Spleen (tissue), 11 donors: ENCODE results near the gene PCDH15. TPM values are rescaled to one million over a fixed set of nuclear protein-coding genes. Genes with fewer than 3 reads are reported as not detected.

Experiments
- DNase-seq: peaks from one replicate; pipeline ENCODE4 v3.0.0-alpha.2; 2020
- H3K27ac ChIP-seq, 8 donors: fragments of 200-600 bp; sonication (generic) in 7 of 8; 1 replicate in 4 of 8; 2 replicates in 4 of 8; pipeline versions ENCODE4 v1.5.0 to v1.8.0; 2016 to 2021; ENCODE audit warnings: inconsistent platforms in 4 of 8, mild to moderate bottlenecking in 4 of 8, moderate library complexity in 1 of 8
- H3K27me3 ChIP-seq, 7 donors: fragments of 200-600 bp; sonication (generic) in 6 of 7; replicated peaks in 1 of 7; 1 replicate in 4 of 7; 2 replicates in 3 of 7; pipeline versions ENCODE4 v1.5.0 to v1.8.0; 2016 to 2021; ENCODE audit warnings: inconsistent platforms in 3 of 7, mild to moderate bottlenecking in 1 of 7
- H3K36me3 ChIP-seq, 6 donors: fragments of 200-600 bp; sonication (generic) in 5 of 6; 1 replicate in 4 of 6; 2 replicates in 2 of 6; pipeline versions ENCODE4 v1.5.0 to v1.8.0; 2016 to 2021; ENCODE audit warnings: inconsistent platforms in 2 of 6
- H3K4me1 ChIP-seq, 6 donors: fragments of 200-600 bp; sonication (generic) in 5 of 6; 1 replicate in 3 of 6; 2 replicates in 3 of 6; pipeline versions ENCODE4 v1.5.0 to v1.8.0; 2016 to 2021; ENCODE audit warnings: inconsistent platforms in 3 of 6
- H3K4me3 ChIP-seq, 8 donors: fragments of 200-600 bp; sonication (generic) in 7 of 8; 1 replicate in 4 of 8; 2 replicates in 4 of 8; pipeline versions ENCODE4 v1.5.0 to v1.8.0; 2016 to 2021; ENCODE audit warnings: inconsistent platforms in 4 of 8, mild to moderate bottlenecking in 4 of 8, moderate library complexity in 2 of 8
- H3K9me3 ChIP-seq, 8 donors: fragments of 200-600 bp; sonication (generic) in 7 of 8; 1 replicate in 4 of 8; 2 replicates in 4 of 8; pipeline versions ENCODE4 v1.5.0 to v1.8.0; 2016 to 2021; ENCODE audit warnings: inconsistent platforms in 4 of 8
- CTCF ChIP-seq, 11 experiments: fragments of 200-600 bp in 7 of 11; fragments of 450-650 bp in 4 of 11; sonication (generic) in 4 of 11; IDR thresholded peaks in 8 of 11; conservative IDR thresholded peaks in 3 of 11; 1 replicate in 7 of 11; 2 replicates in 4 of 11; pipeline versions ENCODE4 v1.4.0 to v1.8.0; 2016 to 2021; ENCODE audit warnings: antibody characterized with exemption in 11 of 11, inconsistent platforms in 4 of 11, mild to moderate bottlenecking in 1 of 11
- POLR2A ChIP-seq, 3 donors: fragments of 450-650 bp; IDR thresholded peaks; one replicate each; pipeline ENCODE4 v1.5.1; 2017; ENCODE audit warnings: antibody characterized with exemption in 3 of 3, mild to moderate bottlenecking in 1 of 3
- POLR2AphosphoS5 ChIP-seq, 3 donors: sonication (generic); formaldehyde crosslinking; IDR thresholded peaks; one replicate each; pipeline ENCODE4 v1.5.1; 2017; ENCODE audit warnings: antibody characterized with exemption in 3 of 3
- WGBS, 5 donors: extraction: QIAGEN DNeasy Blood & Tissue Kit in 3 of 5; methylation state at CpG; one replicate each; pipeline versions ENCODE4 v1.1.5 to v1.1.7; 2013 to 2018; 5-methylcytosine and 5-hydroxymethylcytosine counted together
- intact Hi-C: fragments of 100-400 bp; cut with DNase I; formaldehyde crosslinking; loops from one replicate; pipeline ENCODE4 v1.15.0; 2023; ENCODE audit warnings: low total_unique reads
- polyA plus RNA-seq, 3 donors: library from polyadenylated mRNA; stranded (reverse); fragments of 200-250 nt; gene quantifications; one replicate each; pipeline ENCODE4 v1.2.1, GENCODE V29; 2013
- total RNA-seq, 7 donors: library from RNA; depleted of rRNA in 3 of 7; stranded (reverse); fragments of >200 nt in 3 of 7; fragmentation: NEBNext Ultra II Directional in 4 of 7; extraction: Animal tissue kit (Norgen Biotek cat#: 25700) in 4 of 7; gene quantifications; one replicate each; pipeline versions ENCODE4 v1.1.0 to v1.2.1, GENCODE V29; 2016 to 2021
- donor health status: healthy with polysubstance abuse.
- donor health status: DM: no; HTN: no; CAD: no; lungs with moderate emphysema.
- donor health status: DM: no; HTN: no; CAD: no.
- donor health status: Bipolar disorder and iron deficiency.
- donor health status: healthy.
- donor health status: DM: no; HTN: no; CAD: no.
- donor health status: DM: yes; HTN: yes; CAD: no.

PCDH15 gene
- total and polyA plus RNA-seq, 10 donors: 0.24 to 2.1 (median 0.83) TPM

GRCh38 chr10:53886325-53887300 lies 914.4 kb downstream of the PCDH15 start:
- H3K36me3 ChIP-seq: no peaks in the 10 kb centered on the region
- no peaks in the 10 kb centered on the region for H3K27me3 ChIP-seq
- H3K4me3 ChIP-seq: no peak overlapping the region
- no peak for DNase-seq
- 58 to 77% (median 61%) methylated on average over 9 of the region's 9 CpGs for WGBS, 5 donors
- intact Hi-C loops: no loop called here
- TF ChIP-seq POLR2A (IDR thresholded peaks at IDR 0.05) (no peak), CTCF (IDR thresholded peaks at IDR 0.05 in 8 of 11, conservative IDR thresholded peaks at IDR 0.05 in 3 of 11) (no peak), POLR2AphosphoS5 (IDR thresholded peaks at IDR 0.05) (no peak)
- no peaks in the 10 kb centered on the region for H3K4me1 ChIP-seq
- no peak overlapping the region for H3K27ac ChIP-seq
- no peaks in the 10 kb centered on the region for H3K9me3 ChIP-seq

- no peak overlapping the region for H3K4me3 ChIP-seq
- intact Hi-C loops: no loop called here
Observed at GRCh38 chr10:53864846-53865245, 936.2 kb downstream of the PCDH15 start.

DNA sequence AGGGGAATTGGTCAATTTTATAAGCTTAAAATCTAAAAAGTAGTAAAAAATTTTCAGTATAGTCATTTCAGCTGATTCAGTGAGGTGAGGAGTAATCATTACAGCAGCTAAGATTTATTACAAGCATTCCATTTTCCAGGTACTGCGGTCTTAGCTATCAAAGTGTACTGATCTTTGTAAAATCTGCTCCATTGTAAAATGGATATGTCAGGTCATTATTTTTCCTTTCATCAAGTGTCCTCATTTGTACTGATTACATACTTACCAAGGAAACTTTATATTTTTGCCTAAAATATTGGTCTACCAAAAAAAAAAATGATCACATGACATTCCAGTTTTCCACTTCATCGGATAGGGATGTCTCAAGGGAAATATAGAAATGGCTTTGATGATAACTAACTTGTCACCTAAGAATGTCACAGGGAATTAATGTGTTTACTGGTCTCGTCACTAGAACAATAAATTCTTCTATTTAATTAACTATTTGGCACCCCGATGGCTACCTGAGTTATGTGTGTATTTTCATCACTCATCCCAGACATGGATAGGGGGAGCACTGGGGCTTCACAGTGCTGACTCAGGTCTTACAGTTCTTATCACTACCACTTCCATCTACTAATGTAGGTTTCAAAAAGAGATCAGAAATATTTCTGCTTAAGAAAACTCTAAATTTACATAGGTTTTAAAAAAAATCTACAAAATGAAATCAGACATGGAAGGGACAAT lies 948.4 kb downstream of the PCDH15 start:
- Histone ChIP-seq H3K9me3 (no peaks in the 10 kb centered on the region), H3K36me3 (no peaks in the 10 kb centered on the region), H3K4me1 (no peaks in the 10 kb centered on the region), H3K27ac (no peak overlapping the region), H3K4me3 (no peak overlapping the region), H3K27me3 (no peaks in the 10 kb centered on the region)
- 75 to 87% (median 76%) methylated on average over 4 of the region's 4 CpGs for WGBS, 5 donors
- no peak for DNase-seq
- TF ChIP-seq POLR2AphosphoS5 (IDR thresholded peaks at IDR 0.05) (no peak), POLR2A (IDR thresholded peaks at IDR 0.05) (no peak), CTCF (IDR thresholded peaks at IDR 0.05 in 8 of 11, conservative IDR thresholded peaks at IDR 0.05 in 3 of 11) (no peak)
- intact Hi-C loops: no loop called here

More at GRCh38 chr10:53864846-53865245, 936.2 kb downstream of the PCDH15 start:
- no peak for TF ChIP-seq POLR2A (IDR thresholded peaks at IDR 0.05)
- Histone ChIP-seq H3K27ac (no peak overlapping the region), H3K4me1 (no peaks in the 10 kb centered on the region), H3K36me3 (no peaks in the 10 kb centered on the region), H3K27me3 (no peaks in the 10 kb centered on the region), H3K9me3 (no peaks in the 10 kb centered on the region)
- 76 to 91% (median 83%) methylated on average over 4 of the region's 4 CpGs for WGBS, 5 donors
- DNase-seq: no peak

DNA sequence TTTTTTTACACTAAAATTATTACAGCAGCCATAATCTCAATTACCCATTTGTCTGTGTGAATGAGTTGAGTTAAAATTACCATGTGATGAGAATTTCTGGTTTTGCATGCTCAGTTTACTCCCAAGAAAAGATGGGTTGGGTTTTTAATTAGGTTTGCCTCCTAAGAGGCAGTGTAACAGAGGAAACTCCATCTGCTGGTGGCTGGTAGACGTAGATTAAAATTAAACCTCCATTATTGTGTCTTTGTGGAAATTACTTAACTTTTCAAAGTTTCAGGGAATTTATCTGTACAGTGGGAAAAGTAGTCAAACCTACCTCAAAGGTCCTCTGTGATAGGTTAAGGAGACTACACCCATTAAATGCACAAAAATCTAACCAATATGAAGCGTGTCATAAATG lies 954.2 kb downstream of the PCDH15 start:
- TF ChIP-seq POLR2AphosphoS5 (IDR thresholded peaks at IDR 0.05): no peak
- no peak for TF ChIP-seq CTCF (IDR thresholded peaks at IDR 0.05 in 8 of 11, conservative IDR thresholded peaks at IDR 0.05 in 3 of 11)
- no peak for TF ChIP-seq POLR2A (IDR thresholded peaks at IDR 0.05)
- H3K36me3 ChIP-seq: no peaks in the 10 kb centered on the region
- no peaks in the 10 kb centered on the region for H3K9me3 ChIP-seq
- 66 to 90% (median 71%) methylated on average over 2 of the region's 2 CpGs for WGBS, 5 donors
- H3K27me3 ChIP-seq: no peaks in the 10 kb centered on the region
- intact Hi-C loops: no loop called here
- no peak overlapping the region for H3K4me3 ChIP-seq
- H3K27ac ChIP-seq: no peak overlapping the region
- no peak for DNase-seq
- H3K4me1 ChIP-seq: no peaks in the 10 kb centered on the region
